ENCODE results near the gene FIGNL1. TPM values are rescaled to one million over a fixed set of nuclear protein-coding genes. Genes with fewer than 3 reads are reported as not detected.

The FIGNL1 gene
- total and polyA plus RNA-seq, 2 donors (not counting 3 experiments of a cell fraction or from before 2014, with no cell fraction given): 20.8 to 49.3 TPM

DNA sequence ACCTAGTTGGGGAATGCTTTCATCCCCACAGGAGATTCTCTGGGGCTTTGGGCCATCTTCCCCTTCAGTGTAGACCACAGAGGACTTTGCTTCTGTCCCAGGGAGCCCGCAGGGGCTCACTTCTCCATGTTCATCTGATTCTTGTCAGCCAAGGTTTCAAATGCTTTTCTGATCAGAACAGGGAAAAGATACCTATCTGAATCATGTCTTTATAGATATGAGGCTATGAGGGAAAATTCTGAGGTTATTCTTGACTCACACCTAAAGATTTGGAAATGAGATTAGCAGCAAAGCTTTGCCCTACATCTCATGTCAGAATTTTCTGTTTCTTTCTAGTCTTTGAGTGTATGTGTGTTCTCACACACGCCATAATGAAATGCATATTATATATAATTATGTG, 53.3 kb downstream of the FIGNL1 start:
- H3K9me3 ChIP-seq (replicated peaks; ENCODE audit: control insufficient read depth, insufficient read depth, low read length): no peaks in the 10 kb centered on the region
- no peak overlapping the region for H3K9ac ChIP-seq (replicated peaks; ENCODE audit: extremely low read depth, insufficient read depth, low read length)
- no peaks in the 10 kb centered on the region for H3K79me2 ChIP-seq (ENCODE audit: control insufficient read depth, insufficient read depth, low read length)
- intact Hi-C loops (cut with micrococcal nuclease): no loop called here
- no peak overlapping the region for H3K4me2 ChIP-seq (ENCODE audit: insufficient read depth, low read length)
- BruUV-seq (replicated peaks): no TSS peak
- TF ChIP-seq GATA2 (IDR thresholded peaks at IDR 0.05; ENCODE audit: insufficient read depth, insufficient read length, low read depth, low read length) (no peak), EZH2 (IDR thresholded peaks at IDR 0.05; ENCODE audit: borderline replicate concordance, low read depth, low read length, severe bottlenecking) (no peak), CTCF (IDR thresholded peaks at IDR 0.05; ENCODE audit: extremely low read depth in 1 of 2, insufficient read depth in 1 of 2, low read depth in 1 of 2, low read length in 2 of 2) (no peak), MYC (IDR thresholded peaks at IDR 0.05; ENCODE audit: low read depth, low read length) (no peak), POLR2AphosphoS5 (IDR thresholded peaks at IDR 0.05; ENCODE audit: insufficient read depth, low read depth, low read length) (no peak), POLR2A (IDR thresholded peaks at IDR 0.05; ENCODE audit: low read depth, low read length) (no peak), JUN (IDR thresholded peaks at IDR 0.05; ENCODE audit: borderline replicate concordance, insufficient read depth, insufficient read length, low read depth) (no peak), FOS (IDR thresholded peaks at IDR 0.05; ENCODE audit: borderline replicate concordance, insufficient read depth, low read length) (no peak)
- TF ChIP-seq, protein P1, sequence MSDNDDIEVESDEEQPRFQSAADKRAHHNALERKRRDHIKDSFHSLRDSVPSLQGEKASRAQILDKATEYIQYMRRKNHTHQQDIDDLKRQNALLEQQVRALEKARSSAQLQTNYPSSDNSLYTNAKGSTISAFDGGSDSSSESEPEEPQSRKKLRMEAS (IDR thresholded peaks at IDR 0.05; ENCODE audit: insufficient read depth, insufficient read length): no peak
- H3K27me3 ChIP-seq (ENCODE audit: control insufficient read depth in 2 of 2, insufficient read depth in 2 of 2, low read length in 2 of 2): peaks cover 19 to 46% of the 10 kb centered on the region in 2 experiments
- no peaks in the 10 kb centered on the region for H3K36me3 ChIP-seq (ENCODE audit: control insufficient read depth in 2 of 2, extremely low read depth in 1 of 2, insufficient read depth in 2 of 2, low read length in 2 of 2)
- H3K4me1 ChIP-seq (ENCODE audit: control insufficient read depth, extremely low read depth, insufficient read depth, low read length): no peaks in the 10 kb centered on the region
- H3K27ac ChIP-seq (ENCODE audit: insufficient read depth, low read depth, low read length): no peak overlapping the region
- H2AFZ ChIP-seq (ENCODE audit: low read depth, low read length): no peak overlapping the region
- no peaks in the 10 kb centered on the region for H4K20me1 ChIP-seq (replicated peaks; ENCODE audit: control insufficient read depth, extremely low read depth, insufficient read depth, low read length)
- H3K4me3 ChIP-seq (replicated peaks in 1 of 3; ENCODE audit: insufficient read depth in 1 of 3, low read depth in 1 of 3, low read length in 3 of 3): no peak overlapping the region
- CTCF ChIA-PET: no interaction called here
- DNase-seq (ENCODE audit: low read depth, low spot score) (no peak), FAIRE-seq (no peak)
- POLR2A ChIA-PET: no interaction called here
- H3K9me1 ChIP-seq (replicated peaks; ENCODE audit: control insufficient read depth, extremely low read depth, insufficient read depth, low read length): no peaks in the 10 kb centered on the region
- dilution Hi-C loops (cut with MboI; ENCODE audit: extremely low pct_ligation_motif_present, low sequenced_read_pairs): no loop called here

Measured in endothelial cell of umbilical vein (primary cell).